ENCODE measurements around the gene ABCB10. TPM values are rescaled to one million over a fixed set of nuclear protein-coding genes. Genes with fewer than 3 reads are reported as not detected.

The ABCB10 gene
- total RNA-seq, 6 donors from 2014 or later, result 11.1 to 21.3 (median 17.7) TPM

GRCh38 chr1:229538945-229539344, 19.6 kb downstream of the ABCB10 start:
- DNase-seq (no peak), ATAC-seq (ENCODE audit: low FRiP score in 2 of 2) (no peak)
- WGBS, 2 donors, result 92% methylated on average over 5 of the region's 5 CpGs
- Histone ChIP-seq H3K9me3 (no peaks in the 10 kb centered on the region), H3K36me3 (peaks cover 14 to 76% (median 42%) of the 10 kb centered on the region in 4 donors), H3K27ac (no peak overlapping the region), H3K27me3 (no peaks in the 10 kb centered on the region), H3K4me3 (no peak overlapping the region), H3K4me1 (no peaks in the 10 kb centered on the region)
- TF ChIP-seq, protein P1, sequence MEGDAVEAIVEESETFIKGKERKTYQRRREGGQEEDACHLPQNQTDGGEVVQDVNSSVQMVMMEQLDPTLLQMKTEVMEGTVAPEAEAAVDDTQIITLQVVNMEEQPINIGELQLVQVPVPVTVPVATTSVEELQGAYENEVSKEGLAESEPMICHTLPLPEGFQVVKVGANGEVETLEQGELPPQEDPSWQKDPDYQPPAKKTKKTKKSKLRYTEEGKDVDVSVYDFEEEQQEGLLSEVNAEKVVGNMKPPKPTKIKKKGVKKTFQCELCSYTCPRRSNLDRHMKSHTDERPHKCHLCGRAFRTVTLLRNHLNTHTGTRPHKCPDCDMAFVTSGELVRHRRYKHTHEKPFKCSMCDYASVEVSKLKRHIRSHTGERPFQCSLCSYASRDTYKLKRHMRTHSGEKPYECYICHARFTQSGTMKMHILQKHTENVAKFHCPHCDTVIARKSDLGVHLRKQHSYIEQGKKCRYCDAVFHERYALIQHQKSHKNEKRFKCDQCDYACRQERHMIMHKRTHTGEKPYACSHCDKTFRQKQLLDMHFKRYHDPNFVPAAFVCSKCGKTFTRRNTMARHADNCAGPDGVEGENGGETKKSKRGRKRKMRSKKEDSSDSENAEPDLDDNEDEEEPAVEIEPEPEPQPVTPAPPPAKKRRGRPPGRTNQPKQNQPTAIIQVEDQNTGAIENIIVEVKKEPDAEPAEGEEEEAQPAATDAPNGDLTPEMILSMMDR (IDR thresholded peaks at IDR 0.05), result no peak
- TF ChIP-seq POLR2AphosphoS5 (IDR thresholded peaks at IDR 0.05), result no peak
- no peak for TF ChIP-seq POLR2A (IDR thresholded peaks at IDR 0.05)
- no peak for TF ChIP-seq EP300 (IDR thresholded peaks at IDR 0.05)

GRCh38 chr1:229537894-229538293, 20.6 kb downstream of the ABCB10 start:
- Histone ChIP-seq H3K4me1 (no peaks in the 10 kb centered on the region), H3K27me3 (no peaks in the 10 kb centered on the region), H3K27ac (no peak overlapping the region), H3K9me3 (no peaks in the 10 kb centered on the region), H3K4me3 (no peak overlapping the region), H3K36me3 (peaks cover 14 to 81% (median 46%) of the 10 kb centered on the region in 4 donors)
- ATAC-seq (ENCODE audit: low FRiP score in 2 of 2) (no peak), DNase-seq (no peak)
- TF ChIP-seq, protein P1 (IDR thresholded peaks at IDR 0.05), result no peak
- no peak for TF ChIP-seq POLR2AphosphoS5 (IDR thresholded peaks at IDR 0.05)
- no peak for TF ChIP-seq EP300 (IDR thresholded peaks at IDR 0.05)
- TF ChIP-seq POLR2A (IDR thresholded peaks at IDR 0.05), result no peak
- WGBS, 2 donors, result 66 to 71% methylated on average over 4 of the region's 4 CpGs

- no peak for DNase-seq
- H3K9me3 ChIP-seq, result no peaks in the 10 kb centered on the region
- no peaks in the 10 kb centered on the region for H3K4me1 ChIP-seq
- no peak for ATAC-seq (ENCODE audit: low FRiP score in 2 of 2)
- H3K27me3 ChIP-seq, result no peaks in the 10 kb centered on the region
- peaks cover 14 to 82% (median 51%) of the 10 kb centered on the region in 4 donors for H3K36me3 ChIP-seq
- no peak overlapping the region for H3K27ac ChIP-seq
- no peak for TF ChIP-seq POLR2AphosphoS5 (IDR thresholded peaks at IDR 0.05)
- no peak for TF ChIP-seq POLR2A (IDR thresholded peaks at IDR 0.05)
- no peak for TF ChIP-seq EP300 (IDR thresholded peaks at IDR 0.05)
- TF ChIP-seq, protein P1 (IDR thresholded peaks at IDR 0.05), result no peak
- H3K4me3 ChIP-seq, result no peak overlapping the region
Measured at GRCh38 chr1:229536982-229537381, 21.5 kb downstream of the ABCB10 start.

DNA sequence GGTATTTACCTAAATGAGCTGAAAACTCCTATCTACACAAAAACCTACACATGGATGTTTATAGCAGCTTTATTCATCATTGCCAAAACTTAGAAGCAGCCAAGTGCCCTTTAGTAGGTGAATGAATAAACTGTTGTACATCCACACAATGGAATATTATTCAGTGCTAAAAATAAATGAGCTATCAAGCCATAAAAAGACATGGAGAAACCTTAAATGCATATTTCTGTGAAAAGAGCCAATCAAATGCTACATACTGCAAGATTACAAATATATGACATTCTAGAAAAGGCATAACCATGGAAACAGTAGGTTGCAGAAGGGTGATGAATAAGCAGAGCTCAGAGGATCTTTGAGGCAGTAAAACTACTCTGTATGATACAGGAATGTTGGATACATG, 23.3 kb downstream of the ABCB10 start:
- ATAC-seq (ENCODE audit: low FRiP score in 2 of 2) (no peak), DNase-seq (no peak)
- peaks cover 19 to 84% (median 55%) of the 10 kb centered on the region in 4 donors for H3K36me3 ChIP-seq
- H3K4me1 ChIP-seq, result no peaks in the 10 kb centered on the region
- H3K27me3 ChIP-seq, result no peaks in the 10 kb centered on the region
- H3K9me3 ChIP-seq, result no peaks in the 10 kb centered on the region
- TF ChIP-seq POLR2A (IDR thresholded peaks at IDR 0.05), result no peak
- no peak for TF ChIP-seq EP300 (IDR thresholded peaks at IDR 0.05)
- TF ChIP-seq POLR2AphosphoS5 (IDR thresholded peaks at IDR 0.05), result no peak
- TF ChIP-seq, protein P1 (IDR thresholded peaks at IDR 0.05), result no peak
- H3K27ac ChIP-seq, result no peak overlapping the region
- H3K4me3 ChIP-seq, result no peak overlapping the region

DNA sequence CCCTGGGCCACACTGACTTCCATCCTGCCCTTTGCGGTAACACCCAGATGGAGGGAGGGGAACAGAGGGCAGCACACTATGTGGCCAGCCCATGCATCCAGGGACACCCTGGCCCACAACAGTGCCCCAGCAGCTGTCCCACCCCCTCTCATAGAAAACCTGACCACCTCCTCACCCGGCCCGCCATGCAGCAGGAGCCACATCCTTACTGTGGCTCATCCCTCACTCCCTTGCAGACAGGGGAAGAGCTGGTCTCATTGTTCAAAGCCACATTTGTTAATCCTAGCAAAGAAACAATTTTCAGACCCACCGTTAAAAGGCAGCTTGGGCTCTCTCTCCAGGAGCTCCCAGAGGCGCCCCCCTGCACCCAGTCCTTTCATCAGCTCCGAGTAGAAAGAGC, 27.2 kb downstream of the ABCB10 start:
- ATAC-seq (ENCODE audit: low FRiP score in 2 of 2) (no peak), DNase-seq (no peak)
- TF ChIP-seq, protein P1 (IDR thresholded peaks at IDR 0.05), result no peak
- no peak for TF ChIP-seq EP300 (IDR thresholded peaks at IDR 0.05)
- no peak for TF ChIP-seq POLR2AphosphoS5 (IDR thresholded peaks at IDR 0.05)
- no peak for TF ChIP-seq POLR2A (IDR thresholded peaks at IDR 0.05)
- H3K27ac ChIP-seq, result no peak overlapping the region
- peaks cover 8 to 87% (median 55%) of the 10 kb centered on the region in 4 donors for H3K36me3 ChIP-seq
- no peaks in the 10 kb centered on the region for H3K27me3 ChIP-seq
- no peaks in the 10 kb centered on the region for H3K4me1 ChIP-seq
- WGBS, 2 donors, result 87 to 98% methylated on average over 4 to 6 of the region's 6 CpGs
- H3K9me3 ChIP-seq, result no peaks in the 10 kb centered on the region
- no peak overlapping the region for H3K4me3 ChIP-seq
